NCI-H1092 treated with DMSO at 0.1 percent for 48 hours (cell line): ENCODE results near the gene FAM219A.

Experiments used
- DNase-seq: peaks from one replicate; lab custom pipeline; 2025; lab: John Stamatoyannopoulos, UW

FAM219A gene

DNA sequence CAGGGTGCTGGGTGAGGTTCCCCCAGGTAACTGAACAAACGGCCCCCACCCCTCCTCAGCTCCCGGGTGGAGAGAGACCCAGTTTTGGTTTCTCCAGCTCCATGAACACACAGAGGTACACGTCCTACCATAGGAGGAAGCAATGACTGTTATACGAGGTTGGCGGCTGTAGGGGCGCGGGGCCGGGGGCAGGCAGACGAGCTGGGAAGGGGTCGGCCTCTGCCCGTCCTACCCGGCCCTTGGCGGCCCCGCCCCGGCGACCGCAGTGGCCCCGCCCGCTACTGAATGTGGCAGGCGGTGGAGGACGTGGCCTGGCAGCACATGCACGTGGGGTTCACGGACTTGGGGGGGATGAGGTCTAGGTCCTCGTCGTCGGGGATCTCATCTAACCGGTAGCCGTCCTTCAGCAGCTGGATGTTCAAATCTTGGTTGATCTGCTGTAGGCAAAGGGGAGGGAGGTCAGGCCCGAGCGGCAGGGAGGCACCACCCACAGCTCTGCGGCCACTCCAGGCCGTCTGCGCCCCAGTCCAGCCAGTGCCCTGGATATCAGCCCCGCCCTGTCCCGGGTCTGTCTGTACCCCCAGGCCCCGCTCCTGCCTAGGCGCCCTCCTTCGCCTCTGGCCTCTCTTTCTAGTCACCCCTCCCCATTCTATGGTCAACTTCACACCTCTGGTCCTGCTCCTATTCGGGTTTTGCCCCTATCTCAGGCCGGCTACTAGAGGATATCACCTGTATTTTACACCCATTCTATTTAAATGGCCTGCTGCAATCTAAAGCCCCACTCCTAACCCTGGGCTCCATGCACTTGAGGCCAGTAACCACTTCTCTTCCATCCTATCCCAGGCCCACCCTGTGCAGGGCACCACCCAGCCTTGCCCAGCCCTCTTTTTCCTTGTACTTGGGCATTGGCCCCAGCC lies 57.4 kb downstream of the FAM219A start:
- DNase-seq: no peak

DNA sequence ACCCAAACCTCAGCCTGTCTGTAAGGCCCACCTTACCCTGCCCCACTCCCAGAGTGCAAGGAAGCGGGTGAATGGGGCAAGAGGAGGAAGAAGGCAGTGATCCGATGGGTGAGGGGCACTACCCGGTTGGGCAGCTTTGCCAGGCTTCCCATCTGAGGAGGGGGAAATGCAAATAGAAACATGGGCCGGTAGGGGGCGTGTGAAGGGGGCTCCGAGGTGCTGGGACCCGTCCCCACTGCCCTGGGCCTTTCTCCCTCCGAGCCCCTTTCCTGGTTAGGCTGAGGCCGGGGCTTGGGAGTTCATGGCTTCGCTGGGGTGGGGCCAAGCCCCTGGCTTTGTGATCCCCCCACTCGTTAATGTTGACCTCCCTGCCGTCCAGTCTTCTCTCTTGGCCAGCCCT lies 58.1 kb downstream of the FAM219A start:
- DNase-seq: no peak

- DNase-seq: no peak
Observed at GRCh38 chr9:34399729-34400128, 58.6 kb downstream of the FAM219A start.

DNA sequence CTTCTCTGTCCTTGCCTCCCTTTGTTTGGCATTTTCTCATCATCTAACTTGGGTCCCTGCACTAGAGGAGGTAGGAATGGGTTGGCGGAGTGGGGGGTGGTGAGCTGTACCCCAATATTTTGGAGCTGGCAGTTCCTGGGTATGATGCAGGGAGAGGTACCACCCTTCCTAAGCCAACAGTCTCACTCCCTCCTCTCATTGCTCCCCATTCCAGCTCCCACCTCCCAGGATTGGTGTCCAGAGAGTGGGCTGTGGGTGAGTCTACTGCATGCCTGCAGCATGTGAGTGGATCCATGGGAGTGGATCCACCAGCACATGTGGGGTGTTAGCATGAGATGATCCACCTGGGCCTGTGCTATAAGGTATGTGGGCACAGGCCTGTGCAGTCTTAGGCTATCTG lies 59.5 kb downstream of the FAM219A start:
- no peak for DNase-seq

GRCh38 chr9:34396276-34397214 lies 61.8 kb downstream of the FAM219A start:
- no peak for DNase-seq

DNA sequence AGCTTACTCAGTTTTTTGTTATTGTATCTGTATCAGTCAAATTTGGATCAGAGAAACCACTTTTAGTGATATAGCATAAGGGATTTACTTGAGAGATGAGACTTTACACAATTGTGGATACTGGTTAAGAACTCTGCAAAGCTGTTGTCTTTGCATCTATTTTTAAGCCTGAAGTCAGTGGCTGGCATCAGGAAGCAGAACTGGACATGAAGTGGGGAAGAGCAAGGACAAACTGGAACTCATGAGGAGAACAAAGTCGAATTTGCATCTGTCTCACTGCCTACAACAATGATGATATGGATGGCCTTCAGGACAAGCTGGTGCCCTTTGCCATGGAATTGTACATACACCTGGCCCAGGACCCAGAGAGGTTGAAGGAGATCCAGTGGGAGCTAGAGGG lies 65.9 kb downstream of the FAM219A start:
- DNase-seq: no peak

GRCh38 chr9:34387239-34387638 lies 71.1 kb downstream of the FAM219A start:
- no peak for DNase-seq

GRCh38 chr9:34386656-34387055 lies 71.7 kb downstream of the FAM219A start:
- DNase-seq: no peak

- no peak for DNase-seq
Observed at GRCh38 chr9:34385561-34386230, 72.7 kb downstream of the FAM219A start.

DNA sequence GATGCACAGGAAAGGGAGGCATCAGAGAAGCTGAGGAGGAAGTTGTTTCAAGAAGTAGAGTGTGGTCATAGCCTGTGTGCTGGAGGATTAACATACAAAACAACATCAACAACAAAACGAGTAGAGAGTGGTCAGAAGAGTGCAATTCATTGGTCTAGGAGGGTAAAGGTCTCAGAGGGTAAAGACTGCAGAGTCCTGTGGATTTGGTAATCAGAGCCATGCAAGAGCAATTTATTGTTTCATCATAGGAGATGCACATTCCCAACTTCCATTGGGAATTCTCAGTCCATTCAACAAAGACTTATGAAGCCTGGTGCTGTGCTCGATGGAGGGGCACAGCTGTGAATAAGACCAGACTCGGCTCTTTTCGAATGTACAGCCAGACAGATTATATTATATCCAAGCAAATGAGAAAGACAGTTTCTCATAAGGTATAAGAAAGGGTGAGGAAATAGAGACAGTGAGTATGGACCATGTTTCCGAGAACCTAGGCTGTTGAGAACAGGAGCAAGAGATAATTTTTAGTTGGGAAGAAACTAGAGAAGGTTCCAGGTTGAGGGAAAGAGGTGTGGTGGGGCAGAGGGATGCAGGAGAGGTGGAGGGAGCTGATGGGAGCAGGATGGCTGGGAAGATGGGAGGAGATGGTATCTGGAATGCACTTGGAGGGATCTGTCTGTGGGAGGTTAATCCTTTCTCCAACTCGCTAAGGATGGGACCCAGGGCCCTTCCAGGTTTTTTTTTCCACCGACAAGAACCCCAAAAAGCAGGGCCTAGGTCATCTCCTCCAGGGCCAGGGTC lies 73.8 kb downstream of the FAM219A start:
- no peak for DNase-seq

- DNase-seq: no peak
Observed at GRCh38 chr9:34383904-34384303, 74.5 kb downstream of the FAM219A start.

DNA sequence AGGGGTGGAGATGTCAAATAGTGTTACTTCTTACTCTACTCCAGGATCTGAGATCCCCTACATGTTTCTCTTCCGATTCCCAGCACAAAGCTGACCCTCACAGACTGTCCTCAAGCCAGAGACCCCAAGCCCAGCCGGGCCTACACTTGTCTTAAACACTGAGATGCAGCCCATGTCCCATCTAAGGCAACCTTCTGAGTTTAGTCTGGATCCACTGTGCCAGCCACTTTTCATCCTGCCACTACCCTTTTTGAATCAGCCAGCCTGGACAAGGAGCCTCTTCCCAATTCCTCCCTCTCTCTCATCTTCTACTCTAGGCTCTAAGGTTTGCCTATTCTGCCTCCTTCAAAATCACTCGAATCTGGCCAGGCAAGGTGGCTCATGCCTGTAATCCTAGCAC lies 75.5 kb downstream of the FAM219A start:
- DNase-seq: no peak

- no peak for DNase-seq
Observed at GRCh38 chr9:34382054-34382453, 76.3 kb downstream of the FAM219A start.

- no peak for DNase-seq
Observed at GRCh38 chr9:34381323-34381722, 77.0 kb downstream of the FAM219A start.

- peak; percentile 63 for DNase-seq
Observed at GRCh38 chr9:34380511-34381315, 77.7 kb downstream of the FAM219A start.

DNA sequence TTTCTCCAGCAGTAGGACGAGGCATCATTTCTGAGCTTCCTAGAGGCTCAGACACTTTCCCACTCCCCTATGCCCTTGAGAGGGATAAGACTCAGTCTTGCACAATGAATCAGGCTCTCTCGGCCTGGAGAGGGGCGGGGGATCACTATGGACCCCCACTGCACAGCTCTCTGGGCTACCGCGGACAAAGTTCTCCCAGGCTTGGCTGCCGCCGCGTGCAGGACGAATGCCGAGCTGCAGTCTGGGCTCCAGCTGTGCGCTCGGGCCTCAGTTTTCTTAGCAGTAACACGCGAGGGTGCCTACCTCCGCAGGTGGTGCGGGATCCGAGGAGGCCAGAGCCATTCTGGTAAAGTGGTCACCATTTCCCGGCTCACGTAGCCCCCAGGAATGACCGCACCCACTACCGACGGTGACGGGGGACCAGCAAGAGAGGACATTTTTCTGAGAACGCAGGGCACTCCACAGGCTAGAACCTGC lies 78.3 kb downstream of the FAM219A start:
- peak; percentile 37 for DNase-seq

- DNase-seq: peak; percentile 91
Observed at GRCh38 chr9:34379334-34380033, 78.9 kb downstream of the FAM219A start.

- DNase-seq: no peak
Observed at GRCh38 chr9:34378376-34379060, 79.9 kb downstream of the FAM219A start.

- DNase-seq: no peak
Observed at GRCh38 chr9:34377404-34377746, 81.0 kb downstream of the FAM219A start.
